Right cardiac atrium (tissue), 5 donors: ENCODE data around the gene RGS10. TPM values are rescaled to one million over a fixed set of nuclear protein-coding genes. Genes with fewer than 3 reads are reported as not detected.
A peak's percentile ranks its signal among the peaks of the same experiment; 100 is the strongest.
"Not testable (repeated sequence)": the region's sequence is repeated elsewhere in the genome, so short reads cannot be mapped to it uniquely, and the experiment has no call there.

Experiments used
- ATAC-seq, 2 donors: fragments of 200-7000 bp; cut with Tn5 transposase; one replicate each; pipeline versions ENCODE4 v1.8.0 to v1.9.1; 2020; ENCODE audit warnings: moderate library complexity in 2 of 2, mild to moderate bottlenecking in 1 of 2
- DNase-seq, 3 donors: peaks; one replicate each; pipeline ENCODE4 v3.0.0-alpha.2; 2020
- H3K27ac ChIP-seq: one replicate; pipeline ENCODE4 v1.5.1; 2013; ENCODE audit warnings: mild to moderate bottlenecking, low read length, control low read depth, moderate library complexity
- H3K27me3 ChIP-seq: one replicate; pipeline ENCODE4 v1.6.1; 2013; ENCODE audit not compliant: control insufficient read depth, insufficient read depth
- H3K4me1 ChIP-seq: one replicate; pipeline ENCODE4 v1.6.1; 2013; ENCODE audit warnings: low read length; ENCODE audit not compliant: control insufficient read depth, insufficient read depth
- H3K4me3 ChIP-seq: one replicate; pipeline ENCODE4 v1.5.1; 2013; ENCODE audit warnings: low read length, control low read depth
- H3K9me3 ChIP-seq: one replicate; pipeline ENCODE4 v1.6.1; 2013; ENCODE audit warnings: low read length; ENCODE audit not compliant: control insufficient read depth
- WGBS: extraction: QIAGEN DNeasy Blood & Tissue Kit; methylation state at CpG from one replicate; pipeline ENCODE4 v1.1.7; 2013; 5-methylcytosine and 5-hydroxymethylcytosine counted together
- intact Hi-C, 4 donors: fragments of 100-400 bp; cut with DNase I; formaldehyde crosslinking; loops; one replicate each; pipeline versions ENCODE4 v1.11.0 to v1.14.0; 2022 to 2023
- polyA plus RNA-seq: library from polyadenylated mRNA; stranded (reverse); fragments of 200-250 nt; gene quantifications from one replicate; pipeline ENCODE4 v1.2.3, GENCODE V29; 2013
- total RNA-seq, 4 donors: library from RNA; stranded (reverse); fragmentation: NEBNext Ultra II Directional; extraction: Animal tissue kit (Norgen Biotek cat#: 25700); gene quantifications; one replicate each; pipeline ENCODE4 v1.2.1, GENCODE V29; 2021
- donor health status: healthy with polysubstance abuse.
- donor health status: DM: no; HTN: yes; CAD: no.
- donor health status: DM: no; HTN: no; CAD: no.
- donor health status: DM: no; HTN: yes; CAD: no; lungs with severe emphysema.
- donor health status: DM: yes; HTN: yes; CAD: no.

The RGS10 gene
- total and polyA plus RNA-seq, 5 donors = 4.2 to 7.8 (median 6.1) TPM

DNA sequence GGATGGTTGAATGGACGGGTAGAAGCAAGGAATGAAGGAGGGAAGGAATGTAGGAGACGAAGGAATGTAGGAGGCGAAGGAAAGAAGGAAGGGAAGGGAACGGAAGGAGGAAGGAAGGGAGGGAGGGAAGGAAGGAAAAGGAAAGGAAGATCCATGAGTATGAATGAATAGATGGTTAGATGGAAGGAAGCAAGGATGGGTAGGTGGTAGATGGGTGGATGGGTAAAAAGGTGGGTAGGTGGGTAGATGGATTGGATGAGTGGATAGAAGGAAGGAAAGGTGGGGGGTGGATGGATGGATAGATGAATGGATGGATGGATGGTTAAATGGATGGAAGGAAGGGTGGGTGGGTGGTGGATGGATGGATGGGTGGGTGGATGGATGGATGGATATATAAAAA lies 77.4 kb downstream of the RGS10 start:
- WGBS = 85% methylated on average over 4 of the region's 4 CpGs
- Histone ChIP-seq H3K27ac (no peak overlapping the region), H3K4me1 (no peaks in the 10 kb centered on the region), H3K9me3 (no peaks in the 10 kb centered on the region), H3K4me3 (no peak overlapping the region), H3K27me3 (no peaks in the 10 kb centered on the region)
- intact Hi-C loops = no loop called here
- ATAC-seq = no peak
- no peak for DNase-seq

DNA sequence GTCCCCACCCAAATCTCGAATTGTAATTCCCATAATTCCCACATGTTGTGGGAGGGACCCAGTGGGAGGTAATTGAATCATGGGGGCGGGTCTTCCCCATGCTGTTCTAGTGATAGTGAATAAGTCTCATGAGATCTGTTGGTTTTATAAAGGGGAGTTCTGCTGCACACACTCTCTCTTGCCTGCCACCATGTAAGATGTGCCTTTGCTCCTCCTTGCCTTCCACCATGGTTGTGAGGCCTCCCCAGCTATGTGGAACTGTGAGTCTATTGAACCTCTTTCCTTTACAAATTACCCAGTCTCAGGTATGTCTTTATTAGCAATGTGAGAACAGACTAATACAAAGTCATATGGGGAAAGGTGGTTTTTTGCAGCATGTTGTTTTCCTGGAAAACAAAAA lies 79.3 kb downstream of the RGS10 start:
- intact Hi-C loops, H3K27me3 ChIP-seq, DNase-seq, ATAC-seq, H3K4me3 ChIP-seq, H3K27ac ChIP-seq, H3K4me1 ChIP-seq, H3K9me3 ChIP-seq: not testable (repeated sequence)
- 86% methylated on average over 2 of the region's 2 CpGs for WGBS

DNA sequence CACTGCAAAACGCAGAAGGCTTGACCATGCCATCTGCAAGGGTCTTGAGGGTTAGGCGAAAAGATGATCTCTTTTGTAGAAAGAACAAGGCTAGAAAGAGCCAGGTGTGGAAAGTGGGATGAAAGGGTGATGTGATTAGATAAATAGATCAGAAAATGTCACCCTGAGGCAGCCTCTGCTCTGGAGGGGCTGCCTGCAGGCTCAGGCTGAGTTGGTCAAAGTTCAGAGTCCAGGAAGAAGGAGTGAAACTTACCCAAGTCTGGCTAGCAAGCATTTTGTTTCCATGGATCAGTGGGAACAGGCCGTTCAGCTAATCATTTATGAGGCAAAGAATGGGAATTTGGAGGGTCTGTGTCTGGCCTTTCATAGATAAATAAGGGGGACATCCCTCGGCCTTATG lies 79.7 kb downstream of the RGS10 start:
- Histone ChIP-seq H3K9me3 (no peaks in the 10 kb centered on the region), H3K27me3 (no peaks in the 10 kb centered on the region), H3K4me3 (no peak overlapping the region), H3K27ac (no peak overlapping the region), H3K4me1 (no peaks in the 10 kb centered on the region)
- WGBS = 89% methylated on average over 4 of the region's 4 CpGs
- DNase-seq (no peak), ATAC-seq (no peak)
- intact Hi-C loops = no loop called here

DNA sequence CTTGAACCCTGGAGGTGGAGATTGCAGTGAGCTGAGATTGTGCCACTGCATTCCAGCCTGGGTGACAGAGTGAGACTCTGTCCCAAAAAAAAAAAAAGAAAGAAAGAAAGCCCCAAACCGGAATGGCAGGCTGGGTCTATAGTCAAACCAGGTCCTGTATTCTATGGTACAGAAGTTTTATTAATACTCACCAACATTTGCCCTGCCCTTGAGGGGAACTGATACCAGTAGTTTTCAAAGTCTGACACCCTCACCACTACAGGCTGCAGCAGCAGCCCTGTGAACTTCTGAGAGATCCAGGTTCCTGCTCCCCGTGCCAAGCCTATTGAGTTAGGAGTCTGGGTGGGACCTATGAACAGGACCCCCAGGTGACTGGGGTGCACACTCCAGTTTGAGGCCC lies 80.6 kb downstream of the RGS10 start:
- H3K9me3 ChIP-seq = no peaks in the 10 kb centered on the region
- intact Hi-C loops = no loop called here
- 73% methylated on average over 2 of the region's 2 CpGs for WGBS

DNA sequence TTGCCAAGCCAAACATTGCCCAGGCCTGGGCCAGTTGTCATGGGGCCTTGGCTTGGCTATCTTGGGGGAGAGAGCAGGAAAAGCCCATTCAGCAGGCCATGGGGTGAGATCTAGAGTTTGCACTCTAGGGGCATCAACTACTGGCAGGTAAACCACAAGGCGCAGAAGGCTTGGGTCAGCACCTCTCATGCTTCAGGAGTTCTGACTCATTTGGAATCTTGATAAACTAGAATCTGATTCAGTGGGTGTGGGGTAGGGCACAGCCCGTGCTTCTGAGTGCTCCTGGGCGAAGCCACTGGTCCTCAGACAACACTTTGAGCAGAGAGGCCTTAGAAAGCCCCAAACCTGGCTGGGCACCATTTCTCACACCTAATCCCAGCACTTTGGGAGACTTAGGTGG lies 81.1 kb downstream of the RGS10 start:
- no peaks in the 10 kb centered on the region for H3K9me3 ChIP-seq
- H3K4me1 ChIP-seq = no peaks in the 10 kb centered on the region
- DNase-seq (no peak), ATAC-seq (no peak)
- H3K27ac ChIP-seq = no peak overlapping the region
- no peak overlapping the region for H3K4me3 ChIP-seq
- intact Hi-C loops = no loop called here
- 94% methylated on average over 3 of the region's 3 CpGs for WGBS
- no peaks in the 10 kb centered on the region for H3K27me3 ChIP-seq

More for the DNA sequence above, 80.6 kb downstream of the RGS10 start:
- no peak for DNase-seq
- Histone ChIP-seq H3K27me3 (no peaks in the 10 kb centered on the region), H3K4me1 (no peaks in the 10 kb centered on the region), H3K27ac (no peak overlapping the region), H3K4me3 (no peak overlapping the region)
- ATAC-seq = no peak

DNA sequence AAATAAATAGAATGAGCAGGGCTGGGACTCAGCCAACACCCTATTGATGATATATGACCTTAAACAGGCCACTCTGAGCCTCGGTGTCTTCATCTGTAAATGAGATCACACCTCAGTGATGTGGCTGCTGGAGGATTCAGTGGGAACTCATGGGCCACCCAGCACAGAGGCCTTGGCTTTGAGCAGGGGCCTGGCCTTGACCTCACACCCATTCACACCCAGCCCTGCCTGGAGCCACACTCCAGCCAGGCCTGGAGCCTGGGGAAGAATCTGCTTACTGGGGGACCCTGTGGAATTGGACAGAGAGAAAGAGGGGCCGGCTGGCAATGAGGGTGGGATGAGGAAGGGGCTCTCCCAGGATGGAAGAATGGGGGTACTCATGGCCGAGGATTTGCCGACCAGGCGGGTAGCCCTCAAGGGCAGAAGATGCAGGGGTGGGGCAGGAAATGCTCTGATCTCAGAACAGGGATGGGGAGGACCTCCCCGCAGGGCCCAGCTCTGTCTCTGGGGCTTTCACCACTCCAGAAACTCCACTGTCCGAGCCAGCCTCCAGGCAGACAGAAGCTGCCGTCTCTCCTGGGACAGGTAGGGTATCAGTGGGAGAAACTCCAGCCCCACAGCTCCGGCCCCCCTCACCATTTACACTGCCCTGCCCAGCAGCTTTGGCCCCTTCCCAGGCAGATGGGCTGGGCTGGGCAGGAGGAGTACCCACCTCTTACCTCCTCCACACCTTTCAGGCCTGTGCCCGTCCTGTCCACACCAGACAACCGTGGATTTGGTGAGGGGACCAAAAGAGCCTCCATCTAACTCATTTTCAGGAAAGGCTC lies 81.9 kb downstream of the RGS10 start:
- WGBS = 72% methylated on average over 11 of the region's 11 CpGs
- no peaks in the 10 kb centered on the region for H3K4me1 ChIP-seq

DNA sequence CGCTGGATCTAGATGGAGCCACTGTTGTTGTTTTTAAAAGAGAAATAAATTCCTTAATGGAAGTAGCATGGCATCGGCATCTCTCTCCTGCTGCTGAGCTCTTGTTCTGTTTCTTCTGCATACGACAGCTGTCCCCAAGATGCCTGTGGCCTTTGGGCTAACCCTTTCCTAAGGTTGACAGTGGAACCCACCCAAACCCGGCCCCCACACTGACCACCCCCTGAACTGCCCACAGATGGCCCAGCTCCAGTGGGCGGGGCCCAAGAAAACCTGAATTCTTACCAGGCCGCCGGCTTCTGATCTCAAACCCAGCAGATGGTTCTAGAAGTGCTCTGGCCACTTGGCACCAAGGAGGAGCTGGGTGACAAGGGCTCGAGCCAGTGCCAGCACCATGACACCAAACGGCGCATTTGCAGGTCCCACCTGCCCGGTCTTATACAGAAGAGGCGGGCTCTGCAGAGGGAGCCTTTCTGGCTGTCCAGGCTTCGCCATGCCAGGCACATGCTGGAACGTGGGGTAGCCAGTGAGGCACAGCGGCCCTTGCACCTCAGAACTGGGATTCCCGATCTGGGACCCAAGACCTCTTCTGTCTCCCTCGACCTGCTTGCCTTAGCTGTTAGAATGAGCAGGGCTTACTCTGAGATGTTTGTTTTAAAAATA lies 82.7 kb downstream of the RGS10 start:
- no peak overlapping the region for H3K4me3 ChIP-seq
- no peak for ATAC-seq
- no peaks in the 10 kb centered on the region for H3K27me3 ChIP-seq
- no peak overlapping the region for H3K27ac ChIP-seq
- 91% methylated on average over 17 of the region's 17 CpGs for WGBS
- DNase-seq = no peak
- intact Hi-C loops = no loop called here
- no peaks in the 10 kb centered on the region for H3K4me1 ChIP-seq
- H3K9me3 ChIP-seq = no peaks in the 10 kb centered on the region

More for the DNA sequence above, 81.9 kb downstream of the RGS10 start:
- Histone ChIP-seq H3K27ac (no peak overlapping the region), H3K27me3 (no peaks in the 10 kb centered on the region), H3K9me3 (no peaks in the 10 kb centered on the region), H3K4me3 (no peak overlapping the region)
- ATAC-seq (peak; percentile 9 to 30), DNase-seq (no peak)
- intact Hi-C loops = no loop called here

DNA sequence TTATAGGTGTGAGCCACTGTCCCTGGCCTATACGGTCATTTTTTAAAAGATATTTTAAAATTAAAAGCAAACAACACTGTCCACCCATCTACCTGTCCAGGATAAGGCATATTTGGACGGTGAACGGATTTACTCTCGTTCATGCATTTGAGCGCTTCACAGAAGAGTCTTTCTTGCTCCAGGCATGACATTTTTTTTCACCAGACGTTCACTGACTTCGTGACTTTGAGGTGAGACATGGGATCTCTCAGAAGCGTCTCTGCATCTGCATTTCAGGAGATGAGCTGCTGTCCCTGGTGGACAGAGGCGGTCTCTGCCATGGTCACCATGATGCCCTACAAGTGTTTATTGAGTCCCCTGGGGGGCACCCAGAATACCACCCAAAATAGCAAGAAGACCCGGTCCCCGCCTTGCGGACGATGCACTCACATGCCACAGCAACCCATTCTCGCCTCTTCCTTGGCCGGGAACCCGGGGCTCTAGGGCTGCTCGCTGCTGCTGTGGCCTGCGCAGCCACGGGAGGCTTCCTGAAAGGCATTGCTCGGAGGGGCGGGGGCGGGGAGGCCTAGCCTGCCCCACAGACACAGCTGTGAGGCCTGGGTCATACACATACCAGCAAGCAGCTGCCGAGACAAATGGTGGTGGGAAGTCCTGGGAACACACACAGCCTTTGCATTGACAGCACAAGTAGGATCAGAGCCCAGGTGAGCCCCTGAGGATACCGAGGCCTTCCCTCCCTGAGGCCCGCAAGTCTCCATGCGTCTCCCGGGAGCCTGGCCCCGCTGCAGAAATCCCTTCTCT lies 84.4 kb downstream of the RGS10 start:
- no peaks in the 10 kb centered on the region for H3K9me3 ChIP-seq
- intact Hi-C loops = no loop called here
- no peaks in the 10 kb centered on the region for H3K27me3 ChIP-seq
- no peaks in the 10 kb centered on the region for H3K4me1 ChIP-seq
- no peak overlapping the region for H3K27ac ChIP-seq
- no peak overlapping the region for H3K4me3 ChIP-seq
- DNase-seq (no peak), ATAC-seq (no peak)
- 88% methylated on average over 28 of the region's 28 CpGs for WGBS

DNA sequence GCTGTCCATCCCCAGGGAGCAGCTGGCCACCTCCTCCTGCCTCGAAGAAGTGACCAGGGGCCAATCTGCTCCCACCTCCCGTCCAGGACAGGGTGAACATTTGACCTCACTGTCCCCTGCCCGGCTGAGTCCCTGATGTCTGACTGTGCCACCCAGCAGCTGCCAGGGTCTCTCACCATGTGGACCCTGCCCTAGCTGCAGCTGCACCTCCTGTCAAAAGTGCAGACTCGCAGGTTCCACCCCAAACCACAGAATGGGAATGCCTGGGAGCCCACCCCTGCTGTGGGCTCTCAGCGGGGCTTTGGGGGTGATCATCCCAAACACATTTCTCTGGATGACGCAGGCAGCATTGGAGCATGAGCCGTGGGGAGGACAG lies 86.1 kb downstream of the RGS10 start:
- Histone ChIP-seq H3K27ac (no peak overlapping the region), H3K4me1 (no peaks in the 10 kb centered on the region), H3K27me3 (no peaks in the 10 kb centered on the region), H3K9me3 (no peaks in the 10 kb centered on the region), H3K4me3 (no peak overlapping the region)
- DNase-seq (no peak), ATAC-seq (no peak)
- intact Hi-C loops = no loop called here
- WGBS = 81% methylated on average over 7 of the region's 7 CpGs

DNA sequence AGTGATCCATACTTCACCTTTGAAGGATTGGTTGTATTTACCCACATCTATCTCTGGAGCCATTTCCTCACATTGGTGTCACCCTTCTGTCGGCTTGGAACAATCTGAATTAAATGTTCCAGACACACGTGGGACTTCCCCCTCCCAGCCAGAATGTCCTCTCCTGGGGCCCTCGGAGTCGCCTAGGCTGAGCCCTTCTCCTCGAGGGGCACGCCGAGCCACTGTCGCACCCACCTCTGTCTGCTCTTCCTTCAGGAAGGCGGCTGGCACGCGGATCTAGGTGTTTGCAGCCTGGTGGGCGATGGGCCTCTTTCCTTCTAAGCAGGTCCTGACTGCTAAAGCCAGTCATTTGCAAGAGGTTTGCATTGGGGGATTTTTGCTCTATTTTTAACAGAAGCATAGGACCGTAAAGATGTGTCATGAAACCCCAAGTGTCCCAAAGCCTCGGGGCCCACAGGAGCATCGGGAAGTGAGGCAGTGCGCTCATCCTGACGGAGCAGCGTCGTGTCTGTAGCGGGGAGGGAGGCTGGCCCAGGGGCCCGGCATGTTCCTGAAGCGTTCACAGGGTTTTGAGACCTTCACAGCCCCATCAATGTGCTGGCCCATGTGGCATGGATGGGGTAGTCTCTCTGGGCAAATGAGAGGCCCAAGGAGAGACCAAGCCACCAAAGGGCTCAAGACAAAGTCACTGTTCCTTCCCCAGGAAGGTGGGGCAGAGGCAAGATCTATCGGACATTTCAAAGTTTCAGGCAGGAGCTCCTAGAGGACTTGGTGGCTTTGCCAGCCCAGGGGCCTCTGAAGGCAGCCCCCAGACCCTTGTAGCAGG lies 86.7 kb downstream of the RGS10 start:
- H3K27ac ChIP-seq = no peak overlapping the region
- ATAC-seq = no peak
- no peaks in the 10 kb centered on the region for H3K27me3 ChIP-seq
- 89% methylated on average over 23 of the region's 23 CpGs for WGBS
- intact Hi-C loops = no loop called here
- no peaks in the 10 kb centered on the region for H3K4me1 ChIP-seq
- no peak for DNase-seq
- H3K4me3 ChIP-seq = no peak overlapping the region
- H3K9me3 ChIP-seq = no peaks in the 10 kb centered on the region
